HG02884 (cell line): ENCODE results near the gene DNASE2.
"Not testable (repeated sequence)": the region's sequence is repeated elsewhere in the genome, so short reads cannot be mapped to it uniquely, and the experiment has no call there.

Experiments used
- ATAC-seq: cut with Tn5 transposase; IDR thresholded peaks from one replicate; pipeline ENCODE4 v1.9.1; 2021; ENCODE audit warnings: mild to moderate bottlenecking, moderate library complexity; ENCODE audit not compliant: unreplicated experiment

Gene DNASE2

GRCh38 chr19:12865746-12866415 lies 15.4 kb downstream of the DNASE2 start:
- ATAC-seq = no peak

DNA sequence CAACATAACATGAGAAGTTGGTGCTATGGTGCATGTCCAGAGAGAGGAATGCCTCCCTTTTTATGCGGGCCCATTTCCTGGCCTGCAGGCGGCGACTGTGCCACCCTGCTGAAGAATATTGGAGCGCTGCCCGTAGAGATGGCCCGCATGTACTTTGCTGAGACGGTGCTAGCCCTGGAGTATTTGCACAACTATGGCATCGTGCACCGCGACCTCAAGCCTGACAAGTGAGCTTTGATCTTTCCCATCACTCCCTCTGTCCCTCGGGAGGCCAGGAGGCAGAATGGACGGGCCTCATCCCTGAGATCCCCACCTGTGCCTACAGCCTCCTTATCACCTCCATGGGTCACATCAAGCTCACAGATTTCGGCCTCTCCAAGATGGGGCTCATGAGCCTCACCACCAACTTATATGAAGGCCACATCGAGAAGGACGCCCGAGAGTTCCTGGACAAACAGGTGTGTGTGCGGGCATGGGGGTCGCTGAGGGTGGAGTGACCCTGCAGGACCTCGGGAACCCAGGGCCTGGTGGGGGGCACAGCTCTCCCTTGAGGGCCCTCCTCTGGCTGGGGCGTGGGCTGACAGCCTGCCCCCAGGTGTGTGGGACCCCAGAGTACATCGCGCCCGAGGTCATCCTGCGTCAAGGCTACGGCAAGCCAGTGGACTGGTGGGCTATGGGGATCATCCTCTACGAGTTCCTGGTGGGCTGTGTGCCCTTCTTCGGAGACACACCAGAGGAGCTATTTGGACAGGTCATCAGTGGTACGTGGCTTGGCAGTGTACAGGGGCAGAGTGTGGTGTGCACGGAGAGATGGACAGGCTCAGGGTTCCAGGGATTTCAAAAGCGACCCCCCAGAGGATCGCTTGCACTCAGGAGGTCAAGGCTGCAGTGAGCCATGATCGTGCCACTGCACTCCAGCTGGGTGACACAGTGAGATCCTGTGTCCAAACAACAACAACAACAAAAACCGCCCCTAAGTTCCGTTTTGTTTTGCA lies 16.2 kb downstream of the DNASE2 start:
- ATAC-seq = no peak

GRCh38 chr19:12864143-12864542 lies 17.1 kb downstream of the DNASE2 start:
- no peak for ATAC-seq

GRCh38 chr19:12859546-12859945 lies 21.7 kb downstream of the DNASE2 start:
- no peak for ATAC-seq

GRCh38 chr19:12858041-12858928 lies 23.0 kb downstream of the DNASE2 start:
- ATAC-seq = no peak

- no peak for ATAC-seq
Measured at GRCh38 chr19:12856653-12857052, 24.6 kb downstream of the DNASE2 start.

- ATAC-seq = no peak
Measured at GRCh38 chr19:12847159-12848139, 33.8 kb downstream of the DNASE2 start.

DNA sequence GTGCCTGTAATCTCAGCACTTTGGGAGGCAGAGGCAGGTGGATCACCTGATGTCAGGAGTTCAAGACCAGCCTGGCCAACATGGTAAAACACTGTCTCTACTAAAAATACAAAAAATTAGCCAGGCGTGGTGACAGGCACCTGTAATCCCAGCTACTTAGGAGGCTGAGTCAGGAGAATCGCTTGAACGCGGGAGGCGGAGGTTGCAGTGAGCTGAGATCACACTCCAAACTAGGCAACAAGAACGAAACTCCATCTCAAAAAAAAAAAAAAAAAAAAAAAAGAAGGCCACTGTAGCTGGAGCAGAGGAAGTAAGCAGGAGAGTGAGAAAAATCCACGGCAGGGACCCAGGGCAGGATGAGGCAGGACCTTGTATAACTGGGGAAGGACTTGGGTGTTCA lies 34.6 kb downstream of the DNASE2 start:
- ATAC-seq = not testable (repeated sequence)

DNA sequence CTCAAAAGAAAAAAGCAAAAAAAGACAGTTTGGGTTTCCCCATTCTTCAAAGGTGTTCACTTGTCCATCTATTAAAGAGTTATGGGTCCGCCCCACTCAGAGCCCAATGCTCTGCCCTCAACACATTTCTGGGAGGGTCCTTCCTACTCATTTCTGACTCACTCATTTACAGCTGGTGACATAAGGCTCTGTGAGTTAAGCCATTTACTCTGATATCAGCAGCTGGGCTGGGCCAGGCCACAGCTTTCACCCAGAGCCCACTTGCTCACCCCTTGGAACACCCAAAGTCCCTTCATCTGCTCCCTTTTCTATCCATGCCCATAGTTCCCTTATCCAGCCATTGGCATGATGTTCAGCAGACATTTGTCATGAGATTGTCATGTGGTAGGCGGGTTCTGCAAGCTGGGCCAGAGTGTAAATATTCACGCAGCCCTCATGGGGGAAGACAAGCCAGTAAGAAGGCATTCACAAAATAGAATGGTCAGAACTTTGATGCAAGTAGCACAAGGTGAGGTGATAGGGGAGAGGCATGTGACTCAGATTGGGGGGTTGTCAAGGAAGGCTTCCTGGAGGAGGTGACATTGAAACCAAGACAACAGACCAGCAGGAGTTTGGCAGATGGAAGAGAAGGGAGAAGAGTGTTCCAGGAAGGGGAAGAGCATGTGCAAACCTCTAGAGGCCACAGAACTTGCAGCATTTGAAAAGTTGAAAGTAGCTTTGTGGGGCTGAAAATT lies 37.1 kb downstream of the DNASE2 start:
- ATAC-seq = no peak

- no peak for ATAC-seq
Measured at GRCh38 chr19:12843328-12843727, 37.9 kb downstream of the DNASE2 start.

GRCh38 chr19:12842511-12842910 lies 38.7 kb downstream of the DNASE2 start:
- no peak for ATAC-seq

GRCh38 chr19:12841094-12841493 lies 40.2 kb downstream of the DNASE2 start:
- ATAC-seq = no peak

- no peak for ATAC-seq
Measured at GRCh38 chr19:12840091-12841079, 40.9 kb downstream of the DNASE2 start.

DNA sequence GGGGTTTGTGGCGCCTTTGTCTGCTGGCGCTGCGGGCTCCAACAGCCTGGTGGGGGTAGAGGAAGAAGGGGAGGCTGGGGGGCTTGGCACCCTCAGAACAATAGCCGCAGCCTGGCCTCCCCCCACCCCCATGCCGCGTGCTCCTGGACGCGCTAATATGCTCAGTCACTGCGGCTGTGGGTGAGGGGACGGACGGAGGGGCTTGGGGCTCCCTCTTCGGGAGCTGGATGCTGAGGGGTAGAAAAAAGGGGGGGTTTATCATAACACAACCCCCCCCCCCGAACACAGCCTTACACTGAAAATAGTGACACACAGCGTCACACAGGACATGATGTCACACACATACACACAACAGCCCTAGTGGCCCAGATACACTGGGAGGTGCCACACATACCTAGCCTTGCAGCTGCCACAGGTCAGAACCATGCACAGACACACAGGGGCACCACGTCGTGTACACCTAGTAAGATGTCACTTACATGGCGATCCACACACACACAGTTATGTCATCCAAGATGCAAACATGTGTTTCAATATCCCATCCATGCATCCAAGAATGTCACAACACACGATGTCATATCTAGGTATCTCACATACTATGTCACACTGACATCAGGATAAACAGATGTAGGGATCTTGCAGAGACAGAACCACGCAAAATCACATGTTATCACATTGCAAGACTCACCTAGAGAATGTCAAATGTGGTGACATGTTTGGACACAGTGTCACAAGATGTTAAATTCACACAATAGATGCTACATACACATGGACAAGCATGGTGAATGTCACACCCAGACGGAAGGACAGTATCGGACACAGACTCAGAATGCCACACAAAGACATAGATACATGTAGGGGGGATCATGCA lies 42.1 kb downstream of the DNASE2 start:
- ATAC-seq = no peak

DNA sequence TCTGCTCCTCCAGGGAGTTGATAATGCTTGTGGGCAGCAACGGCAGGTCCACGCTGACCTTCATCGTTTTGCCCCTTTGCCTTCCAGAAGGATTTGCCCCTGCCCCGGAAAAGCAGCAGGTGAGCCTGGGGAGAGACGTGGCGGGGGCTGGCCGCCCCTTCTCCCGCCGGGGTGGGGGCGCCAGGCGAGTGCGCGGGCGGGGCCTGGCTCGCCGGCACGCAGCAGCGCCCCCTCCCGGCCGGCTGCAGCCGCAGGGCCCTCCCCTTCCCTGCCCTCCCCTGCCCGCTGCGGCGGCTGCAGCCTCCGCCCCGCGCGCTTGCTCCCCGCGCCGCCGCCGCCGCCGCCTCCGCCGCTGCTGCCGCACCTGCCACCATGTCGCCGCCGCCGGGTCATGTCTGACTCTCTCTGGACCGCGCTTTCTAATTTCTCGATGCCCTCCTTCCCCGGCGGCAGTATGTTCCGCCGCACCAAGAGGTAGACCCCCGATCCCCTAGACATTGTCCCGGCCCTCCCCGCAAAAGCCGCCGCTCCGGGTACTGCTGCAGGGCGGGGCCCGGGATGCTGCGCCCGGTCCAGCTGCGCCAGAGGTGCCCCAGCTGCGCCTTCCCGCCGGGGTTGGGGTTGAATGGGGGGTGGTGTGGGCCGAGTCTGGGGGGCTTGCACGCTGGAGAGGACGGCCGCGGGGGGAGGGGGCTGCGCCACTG lies 42.9 kb downstream of the DNASE2 start, which contains the start of gene MAST1:
Gene MAST1, plus strand, starts transcription at position 334 of the 704 bp plus-strand sequence. Its CDS starts 58 bp downstream, at position 392.
- no peak for ATAC-seq

GRCh38 chr19:12837225-12837624 lies 44.0 kb downstream of the DNASE2 start:
- no peak for ATAC-seq
